Kidney tubule cell (primary cell): Measurements from ENCODE around the gene JMJD7.

Source experiments
- DNase-seq: peaks from one replicate; pipeline ENCODE4 v3.0.0-alpha.2; 2018; ENCODE audit warnings: low spot score

The JMJD7 gene

GRCh38 chr15:41884458-41884857, 56.6 kb downstream of the JMJD7 start:
- no peak for DNase-seq

- no peak for DNase-seq
Observed at GRCh38 chr15:41885321-41885720, 57.4 kb downstream of the JMJD7 start.

- DNase-seq: no peak
Observed at GRCh38 chr15:41885841-41886240, 57.9 kb downstream of the JMJD7 start.

GRCh38 chr15:41886741-41887140, 58.8 kb downstream of the JMJD7 start:
- no peak for DNase-seq

GRCh38 chr15:41887161-41887560, 59.3 kb downstream of the JMJD7 start:
- DNase-seq: no peak
